ENCODE measurements around the gene CACNG7.
"Not testable (repeated sequence)": the region's sequence is repeated elsewhere in the genome, so short reads cannot be mapped to it uniquely, and the experiment has no call there.

Gene CACNG7

GRCh38 chr19:53908935-53909415 lies at the start of gene CACNG7:
TSS of gene CACNG7 (plus strand) at chr19:53909278. CDS start at chr19:53912832, 3,554 bp downstream.
- DNase-seq: no peak

- DNase-seq: no peak
Observed at GRCh38 chr19:53864308-53864836, 44.7 kb upstream of the CACNG7 start.

GRCh38 chr19:53865523-53865917 lies 43.6 kb upstream of the CACNG7 start:
- DNase-seq: no peak

GRCh38 chr19:53865918-53866864 lies 42.9 kb upstream of the CACNG7 start:
- DNase-seq: no peak

- DNase-seq: no peak
Observed at GRCh38 chr19:53866865-53867224, 42.2 kb upstream of the CACNG7 start.

GRCh38 chr19:53867225-53868090 lies 41.6 kb upstream of the CACNG7 start, which contains the start of gene MYADM:
TSS of gene MYADM (plus strand) at chr19:53867883. CDS start at chr19:53873530, 5,647 bp downstream.
- DNase-seq: no peak

- no peak for DNase-seq
Observed at GRCh38 chr19:53868091-53868891, 40.8 kb upstream of the CACNG7 start.

- DNase-seq: no peak
Observed at GRCh38 chr19:53868892-53869804, 39.9 kb upstream of the CACNG7 start.

- DNase-seq: not testable (repeated sequence)
Observed at GRCh38 chr19:53869805-53870484, 39.1 kb upstream of the CACNG7 start.

GRCh38 chr19:53870485-53870844 lies 38.6 kb upstream of the CACNG7 start:
- DNase-seq: no peak

- no peak for DNase-seq
Observed at GRCh38 chr19:53871454-53871853, 37.6 kb upstream of the CACNG7 start.

- DNase-seq: no peak
Observed at GRCh38 chr19:53872762-53873161, 36.3 kb upstream of the CACNG7 start.

GRCh38 chr19:53873773-53874605 lies 35.1 kb upstream of the CACNG7 start:
- no peak for DNase-seq

- no peak for DNase-seq
Observed at GRCh38 chr19:53874606-53874990, 34.5 kb upstream of the CACNG7 start.

- DNase-seq: no peak
Observed at GRCh38 chr19:53875602-53876325, 33.3 kb upstream of the CACNG7 start.

- no peak for DNase-seq
Observed at GRCh38 chr19:53876651-53877224, 32.3 kb upstream of the CACNG7 start.

GRCh38 chr19:53877361-53877766 lies 31.7 kb upstream of the CACNG7 start:
- no peak for DNase-seq

- no peak for DNase-seq
Observed at GRCh38 chr19:53878776-53879139, 30.3 kb upstream of the CACNG7 start.

Measured in cortex of kidney (tissue), 1 donor.